Mucosa of descending colon (tissue), 3 donors: Measurements from ENCODE around the gene TMEM272. TPM values are rescaled to one million over a fixed set of nuclear protein-coding genes. Genes with fewer than 3 reads are reported as not detected.

Source experiments
- ATAC-seq: fragments of 200-7000 bp; cut with Tn5 transposase; one replicate; pipeline ENCODE4 v1.9.1; 2020; ENCODE audit warnings: mild to moderate bottlenecking, moderate library complexity
- DNase-seq, 3 donors: peaks; one replicate each; pipeline ENCODE4 v3.0.0-alpha.2; 2020
- H3K36me3 ChIP-seq: fragments of 200-600 bp; one replicate; pipeline ENCODE4 v1.8.0; 2021; ENCODE audit warnings: low read depth, mild to moderate bottlenecking
- H3K4me1 ChIP-seq: fragments of 200-600 bp; one replicate; pipeline ENCODE4 v1.8.0; 2021; ENCODE audit warnings: low read depth, mild to moderate bottlenecking
- H3K4me3 ChIP-seq: fragments of 200-600 bp; one replicate; pipeline ENCODE4 v1.8.0; 2021; ENCODE audit warnings: mild to moderate bottlenecking
- H3K9me3 ChIP-seq: fragments of 200-600 bp; one replicate; pipeline ENCODE4 v1.8.0; 2021; ENCODE audit warnings: mild to moderate bottlenecking
- CTCF ChIP-seq: fragments of 200-600 bp; IDR thresholded peaks from one replicate; pipeline ENCODE4 v1.8.0; 2022; ENCODE audit warnings: antibody characterized with exemption, mild to moderate bottlenecking
- intact Hi-C, 2 donors: fragments of 100-400 bp; cut with DNase I in 1 of 2; cut with micrococcal nuclease in 1 of 2; formaldehyde crosslinking; loops; one replicate each; pipeline versions ENCODE4 v1.11.0 to v1.11.1; 2022; cut with DNase I, micrococcal nuclease
- total RNA-seq, 3 donors: library from RNA; stranded (reverse); fragmentation: NEBNext Ultra II Directional in 2 of 3; extraction: Animal tissue kit (Norgen Biotek cat#: 25700) in 2 of 3; gene quantifications; one replicate each; pipeline versions ENCODE4 v1.2.1 to v1.2.4, GENCODE V29; 2021 to 2023
- donor health status: DM: no; HTN: no; CAD: no; lungs with moderate emphysema.
- donor health status: DM: no; HTN: no; CAD: no.
- donor health status: DM: no; HTN: yes; CAD: no.

Gene TMEM272
- total RNA-seq, 3 donors from 2014 or later: 0.07 to 0.35 (median 0.29) TPM

DNA sequence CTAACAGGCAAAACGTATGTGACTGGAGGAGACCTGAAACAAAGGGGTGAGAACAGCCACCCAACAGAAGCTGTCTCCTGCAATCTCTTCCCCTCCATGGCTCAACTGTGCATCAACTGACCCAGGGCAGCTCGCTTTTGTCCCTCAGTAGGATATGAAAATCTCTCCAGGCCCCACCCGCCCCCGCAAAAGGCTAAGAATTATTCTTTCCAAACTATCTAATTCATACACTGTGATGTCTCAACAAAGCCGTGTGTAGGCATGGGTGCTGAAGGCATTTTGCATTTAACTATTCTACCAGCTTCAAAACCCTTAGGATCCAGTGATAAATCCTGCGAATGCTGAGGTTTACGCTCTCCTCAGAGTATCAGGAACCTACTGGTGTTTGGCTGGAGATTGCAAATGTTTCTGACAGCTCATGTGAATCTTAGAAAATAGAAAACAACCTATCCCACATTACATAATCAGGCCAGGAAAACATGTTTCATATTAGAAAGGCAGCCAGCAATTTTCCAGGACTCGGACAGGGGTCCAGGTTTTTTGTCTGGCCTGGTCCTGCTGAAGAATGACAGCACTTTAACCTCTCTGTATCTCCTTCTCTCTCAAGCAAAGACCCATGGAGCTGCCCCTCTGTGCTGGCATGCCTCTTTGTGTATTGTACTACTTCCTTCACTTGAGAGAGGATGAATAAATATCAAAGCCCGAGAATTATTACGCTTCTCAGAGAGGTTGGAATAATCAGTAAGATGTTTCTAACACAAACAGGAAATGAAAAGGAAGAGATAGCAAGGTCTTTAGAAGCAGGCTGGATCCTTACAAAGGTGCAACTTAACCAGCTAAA, 58.3 kb downstream of the TMEM272 start:
- no peaks in the 10 kb centered on the region for H3K36me3 ChIP-seq
- ATAC-seq: no peak
- no peak for DNase-seq
- H3K4me1 ChIP-seq: peaks cover 4% of the 10 kb centered on the region
- no peak for TF ChIP-seq CTCF
- intact Hi-C loops: no loop called here
- H3K9me3 ChIP-seq: no peaks in the 10 kb centered on the region
- H3K4me3 ChIP-seq: no peak overlapping the region

- H3K4me3 ChIP-seq: no peak overlapping the region
- DNase-seq (peak in 1 of 3 donors; percentile 40), ATAC-seq (peak; percentile 31)
- TF ChIP-seq CTCF: no peak
- H3K36me3 ChIP-seq: no peaks in the 10 kb centered on the region
- intact Hi-C loops: no loop called here
- no peaks in the 10 kb centered on the region for H3K9me3 ChIP-seq
- H3K4me1 ChIP-seq: peaks cover 4% of the 10 kb centered on the region
These were observed 59.1 kb downstream of the TMEM272 start for GRCh38 chr13:51785712-51786424.

GRCh38 chr13:51784097-51784496, 60.9 kb downstream of the TMEM272 start:
- Histone ChIP-seq H3K36me3 (no peaks in the 10 kb centered on the region), H3K4me3 (no peak overlapping the region), H3K4me1 (peaks cover 4% of the 10 kb centered on the region), H3K9me3 (no peaks in the 10 kb centered on the region)
- TF ChIP-seq CTCF: no peak
- intact Hi-C loops: no loop called here
- DNase-seq (no peak), ATAC-seq (peak; percentile 27)

- H3K36me3 ChIP-seq: no peaks in the 10 kb centered on the region
- DNase-seq (no peak), ATAC-seq (peak; percentile 54)
- intact Hi-C loops: no loop called here
- H3K4me1 ChIP-seq: peaks cover 4% of the 10 kb centered on the region
- H3K4me3 ChIP-seq: no peak overlapping the region
- no peak for TF ChIP-seq CTCF
- no peaks in the 10 kb centered on the region for H3K9me3 ChIP-seq
These were observed 61.4 kb downstream of the TMEM272 start for GRCh38 chr13:51783428-51784094.

GRCh38 chr13:51782026-51782710, 62.8 kb downstream of the TMEM272 start:
- ATAC-seq (peak; percentile 27), DNase-seq (no peak)
- intact Hi-C loops: no loop called here
- Histone ChIP-seq H3K4me3 (no peak overlapping the region), H3K36me3 (no peaks in the 10 kb centered on the region), H3K9me3 (no peaks in the 10 kb centered on the region), H3K4me1 (peaks cover 4% of the 10 kb centered on the region)
- TF ChIP-seq CTCF: no peak
